GM12878 (cell line): ENCODE measurements around the gene TTYH3. TPM values are rescaled to one million over a fixed set of nuclear protein-coding genes. Genes with fewer than 3 reads are reported as not detected.

Experiments
- ATAC-seq: fragments of 200-7000 bp; cut with Tn5 transposase; 3 replicates; pipeline ENCODE4 v1.9.1; 2020; ENCODE audit warnings: mild to moderate bottlenecking, moderate library complexity
- BruUV-seq: library from RNA; stranded (reverse); fragments of 400-500 nt; replicated peaks from 2 replicates; lab custom pipeline; 2021; lab: Mats Ljungman, UMichigan
- CTCF ChIA-PET: fragments of 300-600 bp; sonication (Branson Sonifier 250); formaldehyde crosslinking; extraction: SDS; loops from one replicate; lab custom pipeline; 2021; ENCODE audit warnings: inconsistent platforms; lab: Yijun Ruan, JAX
- POLR2A ChIA-PET: fragments of 350-600 bp; formaldehyde crosslinking; extraction: SDS; loops from one replicate; lab custom pipeline; 2021; ENCODE audit warnings: inconsistent platforms; lab: Charles Lee
- RAD21 ChIA-PET: fragments of 300-600 bp; sonication (Branson Sonifier 250); formaldehyde crosslinking; loops from one replicate; lab custom pipeline; 2023; ENCODE audit warnings: antibody characterized with exemption; ENCODE audit not compliant: unreplicated experiment; lab: Charles Lee
- SMC1A ChIA-PET: fragments of 300-600 bp; sonication (Branson Sonifier 250); formaldehyde crosslinking; loops from one replicate; lab custom pipeline; 2023; ENCODE audit not compliant: unreplicated experiment, uncharacterized antibody; lab: Charles Lee
- DNase-seq: peaks from one replicate; pipeline ENCODE4 v3.0.0-alpha.2; 2011; ENCODE audit warnings: low read depth, low spot score
- FAIRE-seq: peaks from 3 replicates; lab custom pipeline; 2011; peaks lifted over from hg19 to GRCh38; lab: Jason Lieb, UNC
- H2AFZ ChIP-seq: 2 replicates; pipeline ENCODE4 v1.6.0; 2011; ENCODE audit warnings: low read depth, low read length, control low read depth; ENCODE audit not compliant: control insufficient read depth
- H3K27ac ChIP-seq: 2 replicates; pipeline ENCODE4 v1.5.1; 2011; ENCODE audit warnings: control low read depth; ENCODE audit not compliant: control insufficient read depth, insufficient read depth
- H3K27me3 ChIP-seq, 2 experiments: replicated peaks in 1 of 2; 2 replicates each; pipeline versions ENCODE4 v1.6.0 to v1.6.1; 2011; ENCODE audit warnings: low read length in 1 of 2; ENCODE audit not compliant: control insufficient read depth in 2 of 2, insufficient read depth in 2 of 2
- H3K36me3 ChIP-seq, 2 experiments: 2 replicates each; pipeline ENCODE4 v1.5.1; 2011; ENCODE audit warnings: low read length in 1 of 2; ENCODE audit not compliant: control insufficient read depth in 2 of 2, insufficient read depth in 2 of 2
- H3K4me1 ChIP-seq: 2 replicates; pipeline ENCODE4 v1.6.1; 2011; ENCODE audit warnings: mild to moderate bottlenecking, low read length, moderate library complexity, mixed read lengths; ENCODE audit not compliant: control insufficient read depth, insufficient read depth
- H3K4me2 ChIP-seq: 2 replicates; pipeline ENCODE4 v1.6.0; 2011; ENCODE audit warnings: control low read depth; ENCODE audit not compliant: control insufficient read depth, insufficient read depth
- H3K4me3 ChIP-seq: fragments of 200-600 bp; sonication (generic); 2 replicates; pipeline ENCODE4 v1.5.1; 2016
- H3K79me2 ChIP-seq: 2 replicates; pipeline ENCODE4 v1.6.0; 2011; ENCODE audit warnings: low read length; ENCODE audit not compliant: control insufficient read depth, insufficient read depth
- H3K9ac ChIP-seq: 2 replicates; pipeline ENCODE4 v1.8.0; 2011; ENCODE audit warnings: low read length, control low read depth, mixed read lengths; ENCODE audit not compliant: control insufficient read depth, insufficient read depth
- H3K9me3 ChIP-seq: replicated peaks from 3 replicates; pipeline ENCODE4 v1.5.1; 2011; ENCODE audit warnings: mild to moderate bottlenecking, low read length; ENCODE audit not compliant: control insufficient read depth, insufficient read depth
- H4K20me1 ChIP-seq: 2 replicates; pipeline ENCODE4 v1.6.0; 2011; ENCODE audit not compliant: control insufficient read depth, insufficient read depth
- CBX5 ChIP-seq: sonication (generic); IDR thresholded peaks from 2 replicates; pipeline ENCODE4 v1.6.1; 2016; ENCODE audit warnings: low read depth, moderate library complexity, mild to moderate bottlenecking, inconsistent platforms
- FOXK2 ChIP-seq: fragments of 450-650 bp; IDR thresholded peaks from 2 replicates; pipeline ENCODE4 v1.6.1; 2017; ENCODE audit warnings: mild to moderate bottlenecking, moderate library complexity
- LARP7 ChIP-seq: fragments of 450-650 bp; IDR thresholded peaks from 2 replicates; pipeline ENCODE4 v1.6.1; 2017; ENCODE audit warnings: mild to moderate bottlenecking
- MEF2A ChIP-seq: IDR thresholded peaks from 2 replicates; pipeline ENCODE4 v1.6.1; 2011; ENCODE audit warnings: low read depth, mild to moderate bottlenecking, low read length, moderate library complexity; ENCODE audit not compliant: insufficient read depth
- PML ChIP-seq: IDR thresholded peaks from 2 replicates; pipeline ENCODE4 v1.6.1; 2012; ENCODE audit warnings: low read length, inconsistent platforms
- RCOR1 ChIP-seq: conservative IDR thresholded peaks from 2 replicates; pipeline ENCODE4 v1.6.1; 2012; ENCODE audit warnings: low read depth, low read length, improper control_type of control experiment
- RFX5 ChIP-seq: IDR thresholded peaks from 2 replicates; pipeline ENCODE4 v1.6.1; 2011; ENCODE audit warnings: low read depth, low read length, improper control_type of control experiment
- SIX5 ChIP-seq: IDR thresholded peaks from 2 replicates; pipeline ENCODE4 v1.6.1; 2011; ENCODE audit warnings: mild to moderate bottlenecking, low read depth, low read length, moderate library complexity; ENCODE audit not compliant: severe bottlenecking
- SUPT20H ChIP-seq: IDR thresholded peaks from 2 replicates; pipeline ENCODE4 v1.6.1; 2011; ENCODE audit warnings: low read depth, mild to moderate bottlenecking, low read length, moderate library complexity, borderline replicate concordance; ENCODE audit not compliant: control insufficient read depth
- TAF1 ChIP-seq: IDR thresholded peaks from 2 replicates; pipeline ENCODE4 v1.6.1; 2011; ENCODE audit warnings: mild to moderate bottlenecking, low read depth, low read length, borderline replicate concordance
- YY1 ChIP-seq: IDR thresholded peaks from 2 replicates; pipeline ENCODE4 v1.6.1; 2011; ENCODE audit warnings: low read depth, mild to moderate bottlenecking, low read length
- ZNF274 ChIP-seq: IDR thresholded peaks from one replicate; pipeline ENCODE4 v1.8.0; 2011; ENCODE audit not compliant: insufficient read length, insufficient read depth
- WGBS: methylation state at CpG from one replicate; pipeline ENCODE4 v1.1.6; 2016; ENCODE audit warnings: low lambda C conversion rate; ENCODE audit not compliant: insufficient replicate concordance, insufficient coverage; ENCODE audit errors: missing lambda C conversion rate; 5-methylcytosine and 5-hydroxymethylcytosine counted together
- in situ Hi-C: fragments of 300-500 bp; cut with MboI; formaldehyde crosslinking; loops from 9 replicates; pipeline ENCODE4 v1.14.3; 2018; ENCODE audit warnings: mixed read lengths
- intact Hi-C: fragments of 100-400 bp; cut with micrococcal nuclease; formaldehyde crosslinking; loops from one replicate; pipeline ENCODE4 v1.14.2; 2022; ENCODE audit not compliant: unreplicated experiment
- polyA plus RNA-seq, 11 experiments: library from polyadenylated mRNA; depleted of rRNA in 4 of 11; unstranded in 6 of 11; stranded (reverse) in 5 of 11; fragments of >200 nt; fragmentation: Nextera tagmentation in 4 of 11; fragmentation: Illumina TruSeq in 1 of 11; extraction: Ambion mirVana in 4 of 11; extraction: Trizol in 1 of 11; gene quantifications; 1 replicate in 1 of 11; 2 replicates in 10 of 11; pipeline versions ENCODE4 v1.2.1 to v1.2.3, GENCODE V29; 2011 to 2016; ENCODE audit warnings: inconsistent platforms in 2 of 11, missing spikeins in 2 of 11, low read depth in 1 of 11
- total RNA-seq, 4 experiments: library from RNA; depleted of rRNA in 3 of 4; stranded (reverse); fragments of >200 nt in 3 of 4; fragmentation: Illumina TruSeq in 1 of 4; extraction: Trizol in 1 of 4; gene quantifications; 2 replicates each; pipeline versions ENCODE4 v1.2.1 to v1.2.3, GENCODE V29; 2013 to 2021
- TF ChIP-seq, protein P1 (sequence below): IDR thresholded peaks from 2 replicates; pipeline ENCODE4 v1.6.1; 2011; ENCODE audit warnings: low read depth, low read length, improper control_type of control experiment, borderline replicate concordance
- TF ChIP-seq, protein P2 (sequence below): fragments of 450-650 bp; formaldehyde crosslinking; IDR thresholded peaks from 2 replicates; pipeline ENCODE4 v1.5.0; 2022; ENCODE audit warnings: mild to moderate bottlenecking, missing genetic modification characterization
- TF ChIP-seq, protein P3 (sequence below): IDR thresholded peaks from 2 replicates; pipeline ENCODE4 v1.6.1; 2012; ENCODE audit warnings: low read length, inconsistent platforms
- TF ChIP-seq, protein P4 (sequence below): IDR thresholded peaks from 2 replicates; pipeline ENCODE4 v1.6.1; 2011; ENCODE audit warnings: mild to moderate bottlenecking, low read depth, low read length, moderate library complexity; ENCODE audit not compliant: insufficient replicate concordance
- TF ChIP-seq, protein P5 (sequence below): fragments of 450-650 bp; IDR thresholded peaks from 2 replicates; pipeline ENCODE4 v1.6.1; 2016; ENCODE audit warnings: mild to moderate bottlenecking

TTYH3 gene
- total and polyA plus RNA-seq, 10 of the 15 experiments (the other 5 are each of a cell fraction or from before 2014, with no cell fraction given): 0.79 to 71.4 (median 10.5) TPM

DNA sequence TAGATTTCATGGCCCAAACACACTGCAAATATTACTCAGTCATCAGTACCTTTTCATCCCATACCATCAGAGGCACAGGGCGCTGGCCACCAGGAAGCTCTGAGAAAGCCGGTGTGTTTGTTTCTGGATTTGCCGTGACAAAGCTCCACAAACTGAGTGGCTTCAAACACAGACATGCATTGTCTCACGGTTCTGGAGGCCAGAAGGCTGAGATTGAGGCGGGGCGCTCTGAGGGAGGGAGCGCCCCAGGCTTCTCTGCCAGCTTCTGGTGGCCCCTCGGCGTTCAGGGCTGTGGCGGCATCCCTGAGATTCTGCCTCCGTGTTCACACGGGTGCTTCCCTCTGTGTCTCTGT, 3.7 kb upstream of the TTYH3 start:
- DNase-seq: no peak
- no peaks in the 10 kb centered on the region for H4K20me1 ChIP-seq
- H2AFZ ChIP-seq: no peak overlapping the region
- RAD21 ChIA-PET: no interaction called here
- H3K27me3 ChIP-seq: 0 out of 4 replicates have a peak, but pooled peaks cover 0 to 1% of the 10 kb centered on the region in 2 experiments
- H3K9ac ChIP-seq: no peak overlapping the region
- WGBS: 58% methylated on average over 12 of the region's 12 CpGs
- H3K79me2 ChIP-seq: peaks cover 10% of the 10 kb centered on the region
- CTCF ChIA-PET: interaction anchor here (1.2 kb wide), 1 partner anchor 158 kb away, joined by 3 read pairs; no protein-coding TSS in a partner anchor
- in situ Hi-C loops (no loop called here), intact Hi-C loops (no loop called here)
- FAIRE-seq: no peak
- no peak overlapping the region for H3K4me3 ChIP-seq
- POLR2A ChIA-PET: no interaction called here
- H3K9me3 ChIP-seq: no peaks in the 10 kb centered on the region
- no peak for ATAC-seq
- H3K27ac ChIP-seq: no peak overlapping the region
- no peak overlapping the region for H3K4me2 ChIP-seq
- no peaks in the 10 kb centered on the region for H3K36me3 ChIP-seq
- H3K4me1 ChIP-seq: peaks cover 4% of the 10 kb centered on the region
- BruUV-seq: no TSS peak
- SMC1A ChIA-PET: interaction anchor here (0.7 kb wide), 1 partner anchor 82 kb away, joined by 3 read pairs; no protein-coding TSS in a partner anchor
- TF ChIP-seq TAF1 (no peak), FOXK2 (no peak), YY1 (no peak), PML (no peak), CBX5 (no peak), MEF2A (no peak), SIX5 (no peak), RCOR1 (no peak), SUPT20H (no peak), ZNF274 (no peak), LARP7 (no peak), RFX5 (no peak)
- TF ChIP-seq, protein P1, sequence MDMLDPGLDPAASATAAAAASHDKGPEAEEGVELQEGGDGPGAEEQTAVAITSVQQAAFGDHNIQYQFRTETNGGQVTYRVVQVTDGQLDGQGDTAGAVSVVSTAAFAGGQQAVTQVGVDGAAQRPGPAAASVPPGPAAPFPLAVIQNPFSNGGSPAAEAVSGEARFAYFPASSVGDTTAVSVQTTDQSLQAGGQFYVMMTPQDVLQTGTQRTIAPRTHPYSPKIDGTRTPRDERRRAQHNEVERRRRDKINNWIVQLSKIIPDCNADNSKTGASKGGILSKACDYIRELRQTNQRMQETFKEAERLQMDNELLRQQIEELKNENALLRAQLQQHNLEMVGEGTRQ: no peak
- TF ChIP-seq, protein P2, sequence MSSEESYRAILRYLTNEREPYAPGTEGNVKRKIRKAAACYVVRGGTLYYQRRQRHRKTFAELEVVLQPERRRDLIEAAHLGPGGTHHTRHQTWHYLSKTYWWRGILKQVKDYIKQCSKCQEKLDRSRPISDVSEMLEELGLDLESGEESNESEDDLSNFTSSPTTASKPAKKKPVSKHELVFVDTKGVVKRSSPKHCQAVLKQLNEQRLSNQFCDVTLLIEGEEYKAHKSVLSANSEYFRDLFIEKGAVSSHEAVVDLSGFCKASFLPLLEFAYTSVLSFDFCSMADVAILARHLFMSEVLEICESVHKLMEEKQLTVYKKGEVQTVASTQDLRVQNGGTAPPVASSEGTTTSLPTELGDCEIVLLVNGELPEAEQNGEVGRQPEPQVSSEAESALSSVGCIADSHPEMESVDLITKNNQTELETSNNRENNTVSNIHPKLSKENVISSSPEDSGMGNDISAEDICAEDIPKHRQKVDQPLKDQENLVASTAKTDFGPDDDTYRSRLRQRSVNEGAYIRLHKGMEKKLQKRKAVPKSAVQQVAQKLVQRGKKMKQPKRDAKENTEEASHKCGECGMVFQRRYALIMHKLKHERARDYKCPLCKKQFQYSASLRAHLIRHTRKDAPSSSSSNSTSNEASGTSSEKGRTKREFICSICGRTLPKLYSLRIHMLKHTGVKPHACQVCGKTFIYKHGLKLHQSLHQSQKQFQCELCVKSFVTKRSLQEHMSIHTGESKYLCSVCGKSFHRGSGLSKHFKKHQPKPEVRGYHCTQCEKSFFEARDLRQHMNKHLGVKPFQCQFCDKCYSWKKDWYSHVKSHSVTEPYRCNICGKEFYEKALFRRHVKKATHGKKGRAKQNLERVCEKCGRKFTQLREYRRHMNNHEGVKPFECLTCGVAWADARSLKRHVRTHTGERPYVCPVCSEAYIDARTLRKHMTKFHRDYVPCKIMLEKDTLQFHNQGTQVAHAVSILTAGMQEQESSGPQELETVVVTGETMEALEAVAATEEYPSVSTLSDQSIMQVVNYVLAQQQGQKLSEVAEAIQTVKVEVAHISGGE (CRISPR knock-in tag): no peak
- TF ChIP-seq, protein P3, sequence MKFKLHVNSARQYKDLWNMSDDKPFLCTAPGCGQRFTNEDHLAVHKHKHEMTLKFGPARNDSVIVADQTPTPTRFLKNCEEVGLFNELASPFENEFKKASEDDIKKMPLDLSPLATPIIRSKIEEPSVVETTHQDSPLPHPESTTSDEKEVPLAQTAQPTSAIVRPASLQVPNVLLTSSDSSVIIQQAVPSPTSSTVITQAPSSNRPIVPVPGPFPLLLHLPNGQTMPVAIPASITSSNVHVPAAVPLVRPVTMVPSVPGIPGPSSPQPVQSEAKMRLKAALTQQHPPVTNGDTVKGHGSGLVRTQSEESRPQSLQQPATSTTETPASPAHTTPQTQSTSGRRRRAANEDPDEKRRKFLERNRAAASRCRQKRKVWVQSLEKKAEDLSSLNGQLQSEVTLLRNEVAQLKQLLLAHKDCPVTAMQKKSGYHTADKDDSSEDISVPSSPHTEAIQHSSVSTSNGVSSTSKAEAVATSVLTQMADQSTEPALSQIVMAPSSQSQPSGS: no peak
- TF ChIP-seq, protein P4, sequence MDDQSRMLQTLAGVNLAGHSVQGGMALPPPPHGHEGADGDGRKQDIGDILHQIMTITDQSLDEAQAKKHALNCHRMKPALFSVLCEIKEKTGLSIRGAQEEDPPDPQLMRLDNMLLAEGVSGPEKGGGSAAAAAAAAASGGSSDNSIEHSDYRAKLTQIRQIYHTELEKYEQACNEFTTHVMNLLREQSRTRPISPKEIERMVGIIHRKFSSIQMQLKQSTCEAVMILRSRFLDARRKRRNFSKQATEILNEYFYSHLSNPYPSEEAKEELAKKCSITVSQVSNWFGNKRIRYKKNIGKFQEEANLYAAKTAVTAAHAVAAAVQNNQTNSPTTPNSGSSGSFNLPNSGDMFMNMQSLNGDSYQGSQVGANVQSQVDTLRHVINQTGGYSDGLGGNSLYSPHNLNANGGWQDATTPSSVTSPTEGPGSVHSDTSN: no peak
- TF ChIP-seq, protein P5, sequence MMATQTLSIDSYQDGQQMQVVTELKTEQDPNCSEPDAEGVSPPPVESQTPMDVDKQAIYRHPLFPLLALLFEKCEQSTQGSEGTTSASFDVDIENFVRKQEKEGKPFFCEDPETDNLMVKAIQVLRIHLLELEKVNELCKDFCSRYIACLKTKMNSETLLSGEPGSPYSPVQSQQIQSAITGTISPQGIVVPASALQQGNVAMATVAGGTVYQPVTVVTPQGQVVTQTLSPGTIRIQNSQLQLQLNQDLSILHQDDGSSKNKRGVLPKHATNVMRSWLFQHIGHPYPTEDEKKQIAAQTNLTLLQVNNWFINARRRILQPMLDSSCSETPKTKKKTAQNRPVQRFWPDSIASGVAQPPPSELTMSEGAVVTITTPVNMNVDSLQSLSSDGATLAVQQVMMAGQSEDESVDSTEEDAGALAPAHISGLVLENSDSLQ: no peak
